Activated CD8-positive, alpha-beta memory T cell treated with anti-CD3 and anti-CD28 coated beads, Interleukin-2, amount 50 U/mL, for 48 hours (primary cell): ENCODE measurements around the gene HNRNPUL1.
"Not testable (repeated sequence)": the region's sequence is repeated elsewhere in the genome, so short reads cannot be mapped to it uniquely, and the experiment has no call there.

Experiments used
- DNase-seq: peaks from one replicate; pipeline ENCODE4 v3.0.0-alpha.2; 2020

Gene HNRNPUL1

GRCh38 chr19:41263850-41264580 lies at the start of gene HNRNPUL1:
TSS of gene HNRNPUL1 (plus strand) at chr19:41264372. CDS start at chr19:41264504, 132 bp downstream.
- DNase-seq: peak; percentile 100

- no peak for DNase-seq
Measured at GRCh38 chr19:41217741-41218140, 46.4 kb upstream of the HNRNPUL1 start.

GRCh38 chr19:41218249-41218614 lies 45.9 kb upstream of the HNRNPUL1 start:
- no peak for DNase-seq

GRCh38 chr19:41218615-41219507 lies 45.3 kb upstream of the HNRNPUL1 start, which contains the start of gene AXL:
TSS of gene AXL (plus strand) at chr19:41219223. CDS start at chr19:41219393, 170 bp downstream.
- DNase-seq: no peak

GRCh38 chr19:41219924-41220567 lies 44.1 kb upstream of the HNRNPUL1 start:
- DNase-seq: no peak

- no peak for DNase-seq
Measured at GRCh38 chr19:41220811-41221210, 43.4 kb upstream of the HNRNPUL1 start.

GRCh38 chr19:41221514-41222205 lies 42.5 kb upstream of the HNRNPUL1 start:
- DNase-seq: no peak

GRCh38 chr19:41222240-41222639 lies 41.9 kb upstream of the HNRNPUL1 start:
- DNase-seq: no peak

- DNase-seq: no peak
Measured at GRCh38 chr19:41223431-41224234, 40.5 kb upstream of the HNRNPUL1 start.

- DNase-seq: no peak
Measured at GRCh38 chr19:41224632-41225031, 39.5 kb upstream of the HNRNPUL1 start.

- peak; percentile 73 for DNase-seq
Measured at GRCh38 chr19:41225238-41226052, 38.7 kb upstream of the HNRNPUL1 start.

GRCh38 chr19:41226053-41226873 lies 37.9 kb upstream of the HNRNPUL1 start:
- DNase-seq: peak; percentile 75

GRCh38 chr19:41226874-41227390 lies 37.2 kb upstream of the HNRNPUL1 start:
- DNase-seq: no peak

- no peak for DNase-seq
Measured at GRCh38 chr19:41228486-41228885, 35.7 kb upstream of the HNRNPUL1 start.

GRCh38 chr19:41229338-41229737 lies 34.8 kb upstream of the HNRNPUL1 start:
- not testable (repeated sequence) for DNase-seq

GRCh38 chr19:41230067-41230857 lies 33.9 kb upstream of the HNRNPUL1 start:
- no peak for DNase-seq

- DNase-seq: no peak
Measured at GRCh38 chr19:41232686-41233085, 31.5 kb upstream of the HNRNPUL1 start.

GRCh38 chr19:41233748-41234240 lies 30.4 kb upstream of the HNRNPUL1 start:
- no peak for DNase-seq
